ENCODE data around the gene AGBL1. TPM values are rescaled to one million over a fixed set of nuclear protein-coding genes. Genes with fewer than 3 reads are reported as not detected.

Gene AGBL1
- total RNA-seq, 1 experiment from 2014 or later: not detected

DNA sequence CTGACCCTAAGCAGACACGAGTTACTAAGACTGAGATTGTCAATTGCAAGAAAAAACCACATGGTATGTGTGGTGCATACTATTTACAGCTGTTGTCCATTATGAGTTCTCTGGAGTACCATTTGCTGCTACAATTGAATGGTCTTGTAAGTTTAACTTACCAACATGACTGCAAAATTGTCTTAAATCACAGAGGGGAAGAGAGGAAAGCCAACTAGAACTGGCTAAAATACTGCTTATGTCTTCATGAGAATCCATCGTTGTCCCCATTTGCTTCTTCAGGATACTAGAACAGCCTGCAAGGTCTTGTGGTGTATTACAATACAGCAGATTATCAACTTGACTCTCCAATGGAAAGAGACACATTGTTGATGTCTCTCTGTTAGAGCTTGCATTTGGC is 313.2 kb downstream of the AGBL1 start:
- Histone ChIP-seq H3K79me1 (ENCODE audit: insufficient read depth, low read depth, low read length, poor library complexity, severe bottlenecking) (no peaks in the 10 kb centered on the region), H3K9me3 (ENCODE audit: control insufficient read depth, low read depth, low read length) (no peaks in the 10 kb centered on the region), H3K23ac (ENCODE audit: insufficient read length, low read depth, low read length) (no peak overlapping the region), H3K4ac (ENCODE audit: low read depth, low read length) (no peak overlapping the region), H3K79me2 (ENCODE audit: insufficient read depth, low read length) (no peaks in the 10 kb centered on the region), H3T11ph (ENCODE audit: low read length) (no peak overlapping the region), H3K18ac (ENCODE audit: insufficient read length, low read depth, low read length) (no peak overlapping the region), H2BK5ac (ENCODE audit: insufficient read length, low read length) (no peak overlapping the region), H2AFZ (ENCODE audit: low read length) (no peak overlapping the region), H2BK12ac (ENCODE audit: insufficient read length, low read depth, low read length) (no peak overlapping the region), H4K20me1 (ENCODE audit: control insufficient read depth, insufficient read depth, insufficient read length) (no peaks in the 10 kb centered on the region), H3K4me1 (ENCODE audit: insufficient read depth, low read length) (no peaks in the 10 kb centered on the region), H4K8ac (replicated peaks; ENCODE audit: insufficient read length, low read depth, low read length) (no peak overlapping the region), H3K23me2 (ENCODE audit: insufficient read length, low read depth, low read length, poor library complexity, severe bottlenecking) (no peaks in the 10 kb centered on the region), H3K9ac (ENCODE audit: extremely low read depth, insufficient read length, low read length) (no peak overlapping the region), H2BK120ac (ENCODE audit: low read depth, low read length, poor library complexity, severe bottlenecking) (no peak overlapping the region), H4K5ac (ENCODE audit: insufficient read length, low read depth, low read length) (no peak overlapping the region), H4K91ac (ENCODE audit: insufficient read length, low read depth, low read length) (no peak overlapping the region), H2AK5ac (ENCODE audit: insufficient read length, low read length) (no peak overlapping the region), H3K27ac (ENCODE audit: insufficient read length, low read depth, low read length) (no peak overlapping the region), H2BK20ac (ENCODE audit: low read depth, low read length, poor library complexity, severe bottlenecking) (no peak overlapping the region), H3K4me2 (ENCODE audit: insufficient read depth, insufficient read length, low read length) (no peak overlapping the region), H2BK15ac (ENCODE audit: low read depth, low read length) (no peak overlapping the region), H3K14ac (ENCODE audit: insufficient read depth, low read length) (no peak overlapping the region), H3K27me3 (ENCODE audit: insufficient read depth, low read length) (no peaks in the 10 kb centered on the region), H3K56ac (ENCODE audit: insufficient read length, low read depth, low read length) (no peak overlapping the region)
- DNase-seq: no peak
- Mint-ChIP-seq H3K27me3 (ENCODE audit: low read depth) (no peaks in the 10 kb centered on the region), H3K27ac (no peak overlapping the region), H3K4me1 (no peaks in the 10 kb centered on the region), H3K9me3 (no peaks in the 10 kb centered on the region; a peak in 1 of 5 replicates), H3K4me3 (no peak overlapping the region), H3K36me3 (ENCODE audit: insufficient read depth in 1 of 3, low read depth in 3 of 3) (no peaks in the 10 kb centered on the region)
- WGBS (ENCODE audit: extremely low coverage, insufficient read length, low lambda C conversion rate): no CpG with 5 or more reads among the region's 2 CpGs
- TF ChIP-seq, protein P1, sequence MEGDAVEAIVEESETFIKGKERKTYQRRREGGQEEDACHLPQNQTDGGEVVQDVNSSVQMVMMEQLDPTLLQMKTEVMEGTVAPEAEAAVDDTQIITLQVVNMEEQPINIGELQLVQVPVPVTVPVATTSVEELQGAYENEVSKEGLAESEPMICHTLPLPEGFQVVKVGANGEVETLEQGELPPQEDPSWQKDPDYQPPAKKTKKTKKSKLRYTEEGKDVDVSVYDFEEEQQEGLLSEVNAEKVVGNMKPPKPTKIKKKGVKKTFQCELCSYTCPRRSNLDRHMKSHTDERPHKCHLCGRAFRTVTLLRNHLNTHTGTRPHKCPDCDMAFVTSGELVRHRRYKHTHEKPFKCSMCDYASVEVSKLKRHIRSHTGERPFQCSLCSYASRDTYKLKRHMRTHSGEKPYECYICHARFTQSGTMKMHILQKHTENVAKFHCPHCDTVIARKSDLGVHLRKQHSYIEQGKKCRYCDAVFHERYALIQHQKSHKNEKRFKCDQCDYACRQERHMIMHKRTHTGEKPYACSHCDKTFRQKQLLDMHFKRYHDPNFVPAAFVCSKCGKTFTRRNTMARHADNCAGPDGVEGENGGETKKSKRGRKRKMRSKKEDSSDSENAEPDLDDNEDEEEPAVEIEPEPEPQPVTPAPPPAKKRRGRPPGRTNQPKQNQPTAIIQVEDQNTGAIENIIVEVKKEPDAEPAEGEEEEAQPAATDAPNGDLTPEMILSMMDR (conservative IDR thresholded peaks at IDR 0.05): no peak

All from H9 (cell line).